NK-92 (cell line): ENCODE results near the gene PPP1R26.
"Not testable (repeated sequence)": the region's sequence is repeated elsewhere in the genome, so short reads cannot be mapped to it uniquely, and the experiment has no call there.

Source experiments
- DNase-seq: peaks from one replicate; lab custom pipeline; 2025; ENCODE audit not compliant: unreplicated experiment; lab: John Stamatoyannopoulos, UW

The PPP1R26 gene

DNA sequence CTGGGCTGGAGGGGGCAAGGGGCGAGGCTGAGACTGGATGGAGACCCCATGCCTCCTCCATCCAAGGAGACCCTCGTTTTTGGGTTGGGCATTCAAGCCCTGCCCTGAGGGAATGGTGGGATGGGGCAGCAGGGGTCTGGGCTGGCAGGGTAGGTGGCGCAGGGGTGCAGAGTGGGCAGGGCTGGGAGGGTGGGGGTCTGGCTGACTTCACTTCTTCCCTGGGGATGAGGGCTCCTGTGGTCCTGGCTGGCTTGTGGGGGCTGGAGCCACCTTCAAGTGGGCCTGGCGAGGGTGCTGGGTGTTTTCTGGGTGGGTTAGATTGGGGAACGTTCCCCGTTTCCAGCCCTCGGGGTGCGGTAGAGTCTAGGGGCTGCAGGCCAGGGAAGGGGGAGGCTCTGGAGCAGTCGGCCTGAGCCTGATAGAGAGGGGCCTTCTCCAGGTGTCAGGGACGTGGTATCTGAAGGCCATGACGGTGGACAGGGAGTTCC lies 42.1 kb downstream of the PPP1R26 start:
- no peak for DNase-seq

DNA sequence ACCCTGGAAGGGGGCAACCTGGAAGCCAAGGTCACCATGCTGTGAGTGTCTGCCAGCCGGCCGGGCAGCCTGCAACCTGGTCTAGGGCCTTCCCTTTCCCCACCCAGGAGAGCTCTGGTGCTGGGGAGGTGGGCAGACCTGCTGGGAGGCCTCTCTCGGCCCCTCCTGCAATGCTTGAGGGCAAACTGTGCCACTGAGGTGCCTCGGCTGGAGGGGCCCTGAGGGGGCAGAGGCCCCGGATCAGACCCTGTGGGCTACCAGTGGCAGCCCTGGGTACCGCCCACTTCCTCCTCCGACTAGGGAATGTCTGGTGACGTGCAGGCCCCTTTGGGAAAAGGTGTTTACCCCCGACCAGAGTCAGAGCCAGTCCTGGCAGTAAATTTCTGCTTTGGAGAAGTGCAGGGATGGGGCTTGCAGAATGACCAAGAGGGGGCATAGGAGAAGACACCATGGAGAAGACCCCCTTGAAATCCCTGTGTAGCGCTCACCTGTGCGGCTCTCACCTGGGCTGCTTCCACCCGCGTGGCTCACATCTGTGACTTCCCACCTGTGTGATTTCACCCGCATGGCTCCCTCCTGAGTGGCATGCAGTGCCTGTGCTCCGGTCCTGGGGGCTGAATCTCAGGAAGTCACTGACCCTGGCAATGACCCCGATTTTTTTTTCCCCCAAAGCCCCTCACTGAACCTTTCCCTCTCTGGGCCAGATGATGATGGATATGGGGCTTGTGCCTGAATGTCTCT lies 42.7 kb downstream of the PPP1R26 start:
- no peak for DNase-seq

DNA sequence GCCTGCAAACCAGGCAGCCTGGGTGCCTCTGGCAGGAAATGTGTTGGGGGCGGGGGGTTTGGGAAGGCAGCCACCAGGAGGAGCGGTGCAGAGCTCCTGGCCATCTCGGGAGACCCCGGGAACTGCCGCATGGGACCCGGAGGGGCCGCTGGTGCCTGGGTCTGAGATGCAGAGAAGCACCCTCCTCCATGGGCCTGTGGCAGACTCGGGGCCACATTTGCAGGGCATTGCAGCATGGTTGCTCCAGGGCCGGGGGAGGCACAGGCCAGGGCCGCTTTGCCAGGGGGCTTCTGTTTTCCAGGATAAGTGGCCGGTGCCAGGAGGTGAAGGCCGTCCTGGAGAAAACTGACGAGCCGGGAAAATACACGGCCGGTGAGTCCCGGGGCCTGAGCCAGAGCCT lies 43.3 kb downstream of the PPP1R26 start:
- no peak for DNase-seq

DNA sequence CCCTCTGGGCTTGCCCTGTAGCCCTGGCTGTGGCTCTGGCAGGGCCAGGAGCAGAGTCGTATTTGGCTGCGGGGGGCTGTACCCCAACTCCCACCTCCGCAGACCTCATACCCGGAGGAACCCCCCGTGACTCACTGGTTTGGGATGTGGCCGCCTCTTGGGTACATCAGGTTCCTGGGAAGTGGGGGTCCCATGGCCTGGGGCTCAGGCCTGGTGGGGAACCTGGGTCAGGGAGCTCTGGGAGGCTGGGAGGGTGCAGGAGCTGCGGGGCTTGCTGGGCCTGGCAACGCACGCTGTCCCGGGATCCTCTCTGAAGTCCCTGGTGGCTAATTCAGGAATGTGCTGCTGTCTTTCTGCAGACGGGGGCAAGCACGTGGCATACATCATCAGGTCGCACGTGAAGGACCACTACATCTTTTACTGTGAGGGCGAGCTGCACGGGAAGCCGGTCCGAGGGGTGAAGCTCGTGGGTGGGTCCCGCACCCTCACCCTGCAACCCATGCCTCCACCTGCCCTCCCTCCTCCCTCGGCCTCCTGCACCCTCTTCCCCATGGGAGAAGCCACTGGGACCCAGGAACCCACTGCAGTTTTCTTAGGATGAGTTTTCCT lies 44.0 kb downstream of the PPP1R26 start:
- DNase-seq, result no peak

DNA sequence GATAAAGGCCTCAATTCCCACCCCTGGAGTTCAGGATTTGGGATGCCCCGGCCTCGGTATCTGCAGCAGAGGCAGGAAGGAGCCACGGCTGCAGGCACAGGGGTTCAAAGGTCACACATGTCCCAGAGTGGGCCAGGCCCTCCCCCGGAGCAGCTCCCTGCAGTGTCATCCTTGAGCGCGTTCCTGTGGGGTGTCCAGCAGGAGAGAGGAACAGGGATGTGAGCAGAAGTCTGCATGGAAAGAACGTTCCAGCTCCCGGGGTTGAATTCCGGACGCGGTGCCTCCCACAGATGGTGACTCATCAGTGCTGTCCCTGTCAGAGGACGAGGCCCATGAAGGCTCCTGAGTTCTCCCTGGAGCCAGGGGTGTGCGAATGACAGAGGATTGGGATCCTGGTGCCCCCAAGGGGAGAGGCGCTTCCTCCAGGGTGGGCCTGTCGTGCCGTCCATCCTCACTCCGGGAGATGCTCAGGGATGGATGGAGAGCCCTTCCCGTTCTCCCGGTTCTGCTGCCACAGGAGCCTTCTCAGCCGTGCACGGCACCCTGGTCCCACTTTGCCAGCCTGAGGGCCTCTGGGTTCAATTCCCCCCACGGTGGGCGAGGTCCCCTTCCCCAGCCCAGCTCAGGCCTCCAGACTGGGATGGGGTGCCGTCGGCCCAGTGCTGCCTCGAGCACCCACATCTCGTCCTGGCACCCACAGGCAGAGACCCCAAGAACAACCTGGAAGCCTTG lies 44.7 kb downstream of the PPP1R26 start:
- no peak for DNase-seq

DNA sequence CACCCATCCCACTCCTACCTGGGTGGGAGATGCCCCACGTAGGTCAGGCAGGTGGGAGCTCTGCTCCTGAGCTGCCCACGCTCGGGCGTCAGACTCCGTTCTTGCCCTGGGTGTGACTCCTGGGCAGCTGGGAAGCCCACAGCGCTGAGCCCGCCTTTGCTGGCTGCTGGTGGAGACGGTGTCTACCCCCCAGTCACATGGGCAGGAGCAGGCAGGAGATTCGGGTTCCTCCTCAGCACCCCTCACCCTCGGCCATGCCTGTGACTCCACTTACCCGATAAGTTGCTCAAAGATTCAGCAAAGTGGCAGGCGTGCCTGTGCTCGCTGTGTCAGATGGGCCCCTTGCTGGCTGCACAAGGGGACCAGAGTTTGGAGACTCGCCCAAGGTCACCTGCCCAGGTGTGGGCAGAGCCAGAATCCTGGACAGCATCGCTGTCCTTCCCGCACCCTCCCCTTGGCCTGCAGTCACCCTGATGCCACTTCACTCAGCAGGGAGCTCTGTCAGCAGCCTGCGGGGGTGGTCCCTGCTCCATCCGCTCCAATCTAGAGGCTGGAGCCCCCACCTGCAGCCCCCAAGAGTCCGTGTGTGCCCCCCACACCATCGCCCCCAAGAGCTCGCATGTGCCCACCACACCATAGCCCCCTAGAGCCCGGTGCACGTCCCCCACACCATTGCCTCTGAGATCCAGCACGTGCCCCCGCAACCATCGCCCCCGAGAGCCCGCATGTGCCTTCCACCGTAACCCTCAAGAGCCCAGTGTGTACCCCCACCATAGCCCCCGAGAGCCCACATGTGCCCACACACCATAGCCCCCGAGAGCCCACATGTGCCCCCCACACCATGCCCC lies 45.9 kb downstream of the PPP1R26 start:
- no peak for DNase-seq

DNA sequence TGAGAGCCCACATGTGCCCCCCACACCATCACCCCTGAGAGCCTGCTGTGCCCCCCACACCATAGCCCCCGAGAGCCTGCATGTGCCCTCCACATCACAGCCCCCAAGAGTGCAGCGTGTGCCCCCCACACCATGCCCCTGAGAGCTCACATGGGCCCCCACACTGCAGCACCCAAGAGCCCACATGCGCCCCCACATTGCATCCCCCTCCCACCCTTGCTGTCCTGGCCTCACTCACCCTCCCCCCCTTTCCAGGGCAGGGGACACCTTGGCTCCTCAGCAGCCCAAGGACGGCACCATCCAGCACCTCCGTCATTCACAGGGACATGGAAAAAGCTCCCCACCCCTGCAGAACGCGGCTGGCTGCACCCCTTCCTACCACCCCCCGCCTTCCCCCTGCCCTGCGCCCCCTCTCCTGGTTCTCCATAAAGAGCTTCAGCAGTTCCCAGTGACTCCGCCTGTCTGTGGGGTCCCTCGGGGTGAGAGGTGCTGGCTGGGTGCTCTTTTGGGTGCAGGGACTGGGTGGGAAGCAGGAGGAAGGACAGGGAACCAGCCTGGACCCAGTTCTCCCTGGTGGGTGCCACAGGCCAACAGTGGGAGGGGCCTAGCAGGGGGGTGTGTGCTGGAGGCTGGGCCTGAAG lies 46.6 kb downstream of the PPP1R26 start:
- DNase-seq, result no peak

DNA sequence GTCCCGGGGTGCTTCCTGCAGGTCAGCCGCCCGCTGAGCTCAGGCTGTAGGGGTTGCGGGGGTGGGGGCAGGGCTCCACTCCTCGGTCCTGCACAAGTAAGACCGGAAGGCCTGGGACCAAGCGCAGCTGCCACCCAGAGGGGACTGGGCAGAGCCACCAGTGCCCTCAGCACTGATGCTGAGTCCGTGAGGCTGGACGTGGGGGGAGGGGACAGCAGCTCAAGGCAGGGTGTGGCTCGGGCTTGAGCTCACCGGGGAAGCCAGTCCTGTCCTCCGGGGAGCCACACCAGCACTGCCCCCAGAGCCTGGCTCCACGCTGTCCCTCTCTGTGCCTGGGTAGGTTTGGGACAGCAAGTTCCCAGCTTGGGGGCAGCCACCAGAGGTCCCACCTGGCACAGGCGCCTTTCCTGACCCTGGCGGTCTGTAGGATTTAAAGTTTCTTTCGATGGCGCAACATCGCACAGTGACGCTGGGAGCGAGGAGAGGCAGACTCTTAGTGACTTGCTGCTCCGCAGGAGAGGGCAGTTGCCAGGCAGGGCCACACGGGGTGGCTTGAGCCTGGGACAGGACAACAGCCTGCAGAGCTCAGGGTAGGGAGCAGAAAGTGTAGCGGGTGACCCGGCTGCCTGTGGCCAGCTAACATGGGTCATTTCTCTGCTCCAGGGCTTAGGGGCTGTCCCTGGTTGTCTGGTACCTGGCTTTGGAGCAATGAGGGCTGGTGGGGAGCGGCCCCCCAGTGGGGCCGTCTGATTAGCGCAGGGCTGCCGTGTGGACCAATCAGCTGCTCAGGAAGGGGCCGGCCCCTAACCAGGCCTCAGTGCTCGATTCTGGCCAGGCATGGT lies 47.4 kb downstream of the PPP1R26 start:
- DNase-seq, result no peak

DNA sequence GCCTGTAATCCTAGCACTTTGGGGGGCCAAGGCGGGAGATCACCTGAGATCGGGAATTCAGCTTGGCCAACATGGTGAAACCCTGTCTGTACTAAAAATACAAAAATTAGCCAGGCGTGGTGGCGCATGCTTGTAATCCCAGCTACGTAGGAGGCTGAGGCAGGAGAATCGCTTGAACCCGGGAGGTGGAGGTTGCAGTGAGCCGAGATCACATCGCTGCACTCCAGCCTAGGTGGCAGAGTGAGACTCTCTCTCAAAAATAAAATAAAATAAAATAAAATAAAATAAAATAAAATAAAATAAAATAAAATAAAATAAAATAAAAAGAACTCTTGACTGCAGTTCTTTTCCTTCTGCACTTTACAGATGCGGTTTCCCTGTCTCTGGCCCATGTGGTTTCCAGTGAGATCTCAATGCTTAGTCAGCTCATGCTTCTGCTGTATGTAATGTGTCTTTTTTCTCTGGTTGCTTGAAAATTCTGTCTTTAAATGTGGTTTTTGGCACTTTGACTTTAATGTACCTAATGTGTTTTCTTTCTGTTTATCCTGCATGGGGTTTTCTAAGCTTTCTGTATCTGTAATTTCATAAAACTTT lies 49.4 kb downstream of the PPP1R26 start:
- not testable (repeated sequence) for DNase-seq

DNA sequence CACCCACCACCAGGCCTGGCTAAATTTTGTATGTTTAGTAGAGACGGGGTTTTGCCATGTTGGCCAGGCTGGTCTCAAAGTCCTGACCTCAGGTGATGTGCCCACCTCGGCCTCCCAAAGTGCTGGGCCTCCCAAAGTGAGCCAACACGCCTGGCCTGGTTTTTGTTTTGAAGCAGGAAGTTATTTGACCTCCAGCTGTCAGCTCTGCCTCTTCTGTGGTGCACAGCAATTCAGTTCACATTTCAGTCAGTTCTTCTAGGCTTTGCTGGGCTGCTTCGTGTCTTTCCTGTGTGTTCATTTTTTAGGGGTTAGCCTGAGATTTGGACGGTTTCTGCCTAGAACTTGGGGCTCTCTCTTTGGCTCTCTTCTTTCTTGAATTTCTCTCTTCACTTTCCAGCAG lies 50.6 kb downstream of the PPP1R26 start:
- no peak for DNase-seq

DNA sequence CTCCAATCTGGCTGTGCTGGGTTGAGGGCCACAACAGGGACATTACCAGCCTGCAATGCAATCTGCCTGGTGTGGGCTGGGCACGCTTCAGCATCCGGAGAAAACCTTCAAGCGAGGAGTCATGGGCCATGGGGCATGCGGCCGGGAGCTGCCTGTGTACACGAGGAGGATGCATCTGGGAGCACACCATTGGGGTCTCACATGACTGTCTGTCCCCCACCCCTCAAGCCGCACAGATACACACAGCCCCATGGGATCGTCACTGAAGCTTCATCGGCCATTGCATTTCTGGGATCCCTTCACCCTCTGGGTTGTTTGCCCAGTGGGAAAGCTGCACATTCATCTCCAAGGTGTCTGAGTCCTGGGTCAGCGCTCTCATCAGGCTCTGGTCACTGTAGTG lies 51.5 kb downstream of the PPP1R26 start:
- no peak for DNase-seq

DNA sequence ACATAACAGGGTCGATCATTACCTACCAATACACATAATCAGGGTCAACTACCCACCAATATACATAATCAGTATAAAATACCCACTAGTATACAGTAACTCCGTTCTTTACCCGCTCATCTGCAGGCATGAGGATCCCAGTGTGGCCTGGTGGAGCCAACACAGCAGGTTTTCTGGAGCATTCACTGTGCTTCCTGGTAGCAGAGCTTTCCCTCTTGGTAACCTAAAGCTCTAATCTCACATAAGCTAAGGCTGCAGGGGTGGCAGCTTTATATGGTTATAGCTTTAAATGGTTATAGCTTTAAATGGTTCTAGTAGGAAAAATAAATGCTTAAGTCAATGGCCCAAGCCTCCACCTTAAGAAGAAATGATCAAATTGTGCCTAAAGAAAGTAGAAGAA lies 53.5 kb downstream of the PPP1R26 start:
- DNase-seq, result no peak

DNA sequence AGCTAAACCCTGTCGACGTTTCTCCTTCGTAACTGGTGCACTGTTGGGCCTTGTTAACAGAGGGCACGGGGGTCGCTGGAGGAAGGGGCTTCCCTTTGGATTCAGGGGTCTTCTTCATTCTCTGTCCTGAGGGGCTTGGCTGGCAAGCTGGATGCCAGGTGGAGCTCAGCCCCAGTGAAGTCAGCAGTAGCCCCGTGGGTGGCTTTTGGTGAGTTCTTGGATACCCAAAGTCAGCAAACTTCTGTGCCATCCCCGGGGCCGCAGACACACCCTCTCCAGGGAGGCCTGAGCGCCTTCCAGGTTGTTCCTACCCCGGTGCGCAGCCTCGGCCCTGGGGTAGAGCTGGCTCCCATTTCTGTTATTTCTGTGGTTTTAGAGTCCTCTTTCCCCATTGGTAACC lies 54.1 kb downstream of the PPP1R26 start:
- no peak for DNase-seq

DNA sequence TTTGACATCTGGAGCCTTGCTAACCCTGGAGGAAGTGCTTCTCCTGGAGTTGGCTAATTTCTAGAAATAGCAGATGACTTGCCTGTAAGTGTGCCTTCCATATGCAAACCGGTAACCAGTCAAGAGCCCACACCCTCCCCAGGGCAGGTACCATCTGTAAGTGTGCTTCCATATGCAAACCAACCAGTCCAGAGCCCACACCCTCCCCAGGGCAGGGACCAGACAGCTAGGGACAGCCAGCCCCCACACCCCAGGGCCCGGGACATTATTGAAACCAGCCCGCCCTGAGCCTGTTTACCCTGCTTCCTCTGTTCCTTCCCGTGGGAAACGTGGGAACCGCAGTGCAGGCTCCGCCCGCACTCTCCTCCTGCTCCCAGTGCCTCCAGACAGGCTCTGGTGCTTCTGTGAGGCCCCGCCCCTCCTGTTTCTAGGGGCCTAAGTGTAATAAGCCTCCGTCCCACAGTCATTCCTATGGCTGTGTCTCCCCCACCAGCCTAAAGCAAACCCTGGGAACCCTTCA lies 54.7 kb downstream of the PPP1R26 start:
- DNase-seq, result not testable (repeated sequence)

DNA sequence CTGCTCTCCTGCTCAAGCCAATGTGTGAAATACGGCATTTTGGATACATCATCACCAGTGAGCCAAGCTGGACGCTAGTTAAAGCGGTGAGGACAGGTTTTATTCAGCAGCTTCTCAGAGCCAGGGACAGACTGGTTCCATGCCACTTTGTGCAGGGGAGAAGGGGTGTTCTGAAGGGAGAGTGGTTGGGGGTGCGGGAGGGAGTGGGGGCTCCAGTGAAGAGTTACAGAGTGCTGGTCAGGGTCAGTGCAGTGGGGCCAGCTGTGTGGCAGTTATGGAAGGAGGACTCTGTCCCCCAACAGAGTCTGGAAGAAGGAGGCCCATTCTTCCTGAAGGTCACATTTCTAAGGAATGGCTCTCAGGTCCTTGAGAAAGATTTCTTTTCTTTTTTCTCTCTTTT lies 55.2 kb downstream of the PPP1R26 start:
- not testable (repeated sequence) for DNase-seq

DNA sequence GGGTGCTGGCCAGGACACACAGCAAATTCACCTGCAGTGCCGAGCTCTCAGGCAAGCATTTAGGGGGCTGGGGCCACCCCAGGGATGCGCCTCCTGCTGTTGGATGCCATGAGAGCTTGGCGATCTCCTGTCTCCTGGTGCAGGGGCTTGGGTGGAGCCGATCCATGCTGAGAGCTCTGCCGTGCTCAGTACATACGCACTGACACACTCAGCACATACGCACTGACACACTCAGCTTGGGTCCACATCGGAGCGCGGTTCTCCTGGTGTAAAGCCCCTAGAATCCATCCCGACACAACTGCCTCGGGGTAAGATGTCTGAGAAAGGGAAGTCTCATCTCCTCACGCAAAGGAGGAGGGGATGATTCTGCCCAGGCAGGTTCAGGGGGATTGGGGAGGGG lies 56.0 kb downstream of the PPP1R26 start:
- DNase-seq, result not testable (repeated sequence)

DNA sequence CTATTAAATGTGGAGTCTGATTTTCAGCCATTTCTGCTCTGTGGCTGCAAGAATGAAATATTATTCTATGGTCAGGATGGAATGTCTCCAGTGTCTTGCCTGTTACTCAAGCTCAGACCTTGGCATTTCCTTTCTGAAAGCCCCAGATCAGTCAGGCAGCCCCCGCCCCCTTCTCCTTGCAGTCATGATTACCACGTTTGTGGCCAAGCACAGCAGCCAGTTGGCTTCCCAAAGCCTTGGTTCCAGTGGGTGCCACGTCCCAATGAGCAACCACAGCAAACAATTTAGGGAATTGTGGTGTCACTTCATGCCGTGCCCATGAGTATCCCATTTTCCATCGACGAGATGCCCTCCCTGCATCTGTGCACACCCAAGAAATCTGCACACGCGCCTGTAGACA lies 56.6 kb downstream of the PPP1R26 start:
- DNase-seq, result no peak
